Sigmoid colon (tissue), 4 donors: ENCODE data around the gene HDAC6.

ENCODE experiments used
- EP300 ChIP-seq, 4 donors: sonication (generic); formaldehyde crosslinking; IDR thresholded peaks; one replicate each; pipeline ENCODE4 v1.6.1; 2017; ENCODE audit warnings: antibody characterized with exemption in 4 of 4
- POLR2AphosphoS5 ChIP-seq, 4 donors: sonication (generic); formaldehyde crosslinking; IDR thresholded peaks; one replicate each; pipeline ENCODE4 v1.6.1; 2017; ENCODE audit warnings: antibody characterized with exemption in 4 of 4
- TF ChIP-seq, protein P1 (sequence below), 4 experiments: fragments of 450-650 bp in 3 of 4; fragments of 200-600 bp in 1 of 4; IDR thresholded peaks; one replicate each; pipeline ENCODE4 v1.5.1; 2016 to 2019; ENCODE audit warnings: antibody characterized with exemption in 4 of 4, mild to moderate bottlenecking in 3 of 4, moderate library complexity in 2 of 4

DNA sequence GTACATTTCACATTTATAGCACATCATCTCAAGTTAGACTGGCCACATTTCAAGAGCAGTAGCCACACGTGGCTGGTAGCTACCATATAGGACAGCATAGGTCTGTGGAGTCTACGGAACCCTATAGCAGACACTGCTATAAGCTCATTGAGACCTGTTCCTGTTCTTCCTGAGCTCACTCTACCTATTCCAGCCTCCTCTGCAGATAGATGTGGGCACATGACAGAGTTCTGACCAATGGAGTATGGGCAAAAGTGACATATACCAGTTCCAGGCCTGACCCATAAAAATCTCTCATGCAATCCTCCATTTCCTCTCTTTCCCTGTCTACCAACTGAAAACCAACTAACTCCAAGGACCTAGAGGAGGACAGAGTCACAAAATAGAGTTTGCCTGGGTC lies 3.5 kb upstream of the HDAC6 start:
- TF ChIP-seq, protein P1, sequence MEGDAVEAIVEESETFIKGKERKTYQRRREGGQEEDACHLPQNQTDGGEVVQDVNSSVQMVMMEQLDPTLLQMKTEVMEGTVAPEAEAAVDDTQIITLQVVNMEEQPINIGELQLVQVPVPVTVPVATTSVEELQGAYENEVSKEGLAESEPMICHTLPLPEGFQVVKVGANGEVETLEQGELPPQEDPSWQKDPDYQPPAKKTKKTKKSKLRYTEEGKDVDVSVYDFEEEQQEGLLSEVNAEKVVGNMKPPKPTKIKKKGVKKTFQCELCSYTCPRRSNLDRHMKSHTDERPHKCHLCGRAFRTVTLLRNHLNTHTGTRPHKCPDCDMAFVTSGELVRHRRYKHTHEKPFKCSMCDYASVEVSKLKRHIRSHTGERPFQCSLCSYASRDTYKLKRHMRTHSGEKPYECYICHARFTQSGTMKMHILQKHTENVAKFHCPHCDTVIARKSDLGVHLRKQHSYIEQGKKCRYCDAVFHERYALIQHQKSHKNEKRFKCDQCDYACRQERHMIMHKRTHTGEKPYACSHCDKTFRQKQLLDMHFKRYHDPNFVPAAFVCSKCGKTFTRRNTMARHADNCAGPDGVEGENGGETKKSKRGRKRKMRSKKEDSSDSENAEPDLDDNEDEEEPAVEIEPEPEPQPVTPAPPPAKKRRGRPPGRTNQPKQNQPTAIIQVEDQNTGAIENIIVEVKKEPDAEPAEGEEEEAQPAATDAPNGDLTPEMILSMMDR (IDR thresholded peaks at IDR 0.05): no peak
- TF ChIP-seq EP300 (IDR thresholded peaks at IDR 0.05) (no peak), POLR2AphosphoS5 (IDR thresholded peaks at IDR 0.05) (no peak)
